GM23248 (cell line): Measurements from ENCODE around the gene GALNT10. TPM values are rescaled to one million over a fixed set of nuclear protein-coding genes. Genes with fewer than 3 reads are reported as not detected.

Source experiments
- DNase-seq: peaks from one replicate; pipeline ENCODE4 v3.0.0-alpha.2; 2015
- H2AFZ ChIP-seq: fragments of 200-600 bp; sonication (generic); 2 replicates; pipeline ENCODE4 v1.6.1; 2016; ENCODE audit warnings: antibody characterized with exemption
- H3F3A ChIP-seq: fragments of 200-600 bp; sonication (generic); 2 replicates; pipeline ENCODE4 v1.6.1; 2016; ENCODE audit warnings: mild to moderate bottlenecking, antibody characterized with exemption, mixed run types; ENCODE audit not compliant: insufficient read depth
- H3K27ac ChIP-seq: fragments of 200-600 bp; sonication (generic); 2 replicates; pipeline ENCODE4 v1.5.1; 2016; ENCODE audit warnings: mild to moderate bottlenecking
- H3K27me3 ChIP-seq: fragments of 200-600 bp; sonication (generic); replicated peaks from 2 replicates; pipeline ENCODE4 v1.6.1; 2016; ENCODE audit warnings: mild to moderate bottlenecking; ENCODE audit not compliant: insufficient read depth
- H3K36me3 ChIP-seq: fragments of 200-600 bp; sonication (generic); 2 replicates; pipeline ENCODE4 v1.6.1; 2016; ENCODE audit warnings: low read depth, mild to moderate bottlenecking
- H3K4me1 ChIP-seq: fragments of 200-600 bp; sonication (generic); 2 replicates; pipeline ENCODE4 v1.6.1; 2016; ENCODE audit warnings: mild to moderate bottlenecking; ENCODE audit not compliant: insufficient read depth
- H3K4me2 ChIP-seq: fragments of 200-600 bp; sonication (generic); one replicate; pipeline ENCODE4 v1.6.1; 2016; ENCODE audit warnings: mild to moderate bottlenecking; ENCODE audit not compliant: unreplicated experiment
- H3K4me3 ChIP-seq: fragments of 200-600 bp; sonication (generic); 2 replicates; pipeline ENCODE4 v1.5.1; 2016; ENCODE audit warnings: mild to moderate bottlenecking
- H3K79me2 ChIP-seq: fragments of 200-600 bp; sonication (generic); 2 replicates; pipeline ENCODE4 v1.6.1; 2016; ENCODE audit warnings: mild to moderate bottlenecking; ENCODE audit not compliant: insufficient read depth
- H3K9ac ChIP-seq: fragments of 200-600 bp; sonication (generic); 2 replicates; pipeline ENCODE4 v1.6.1; 2016; ENCODE audit warnings: mild to moderate bottlenecking
- H3K9me2 ChIP-seq: fragments of 200-600 bp; sonication (generic); 2 replicates; pipeline ENCODE4 v1.6.1; 2016; ENCODE audit warnings: mixed run types, mild to moderate bottlenecking, moderate library complexity; ENCODE audit not compliant: insufficient read depth
- H3K9me3 ChIP-seq: fragments of 200-600 bp; sonication (generic); one replicate; pipeline ENCODE4 v1.6.1; 2017; ENCODE audit warnings: low read depth
- H4K20me1 ChIP-seq: fragments of 200-600 bp; sonication (generic); 2 replicates; pipeline ENCODE4 v1.6.0; 2016; ENCODE audit not compliant: insufficient read depth
- EZH2 ChIP-seq: fragments of 200-600 bp; sonication (generic); IDR thresholded peaks from 2 replicates; pipeline ENCODE4 v1.6.1; 2018; ENCODE audit warnings: antibody characterized with exemption, mild to moderate bottlenecking; ENCODE audit not compliant: insufficient read depth, poor library complexity, severe bottlenecking
- EZH2phosphoT487 ChIP-seq: fragments of 200-600 bp; sonication (generic); IDR thresholded peaks from 2 replicates; pipeline ENCODE4 v1.6.1; 2018; ENCODE audit warnings: antibody characterized with exemption, moderate library complexity, mild to moderate bottlenecking, low read depth; ENCODE audit not compliant: insufficient read depth
- WGBS, 2 experiments: methylation state at CpG; one replicate each; pipeline ENCODE4 v1.1.6; 2015 to 2017; ENCODE audit warnings: low lambda C conversion rate in 2 of 2, low coverage in 1 of 2; ENCODE audit errors: missing lambda C conversion rate in 2 of 2; 5-methylcytosine and 5-hydroxymethylcytosine counted together
- in situ Hi-C: fragments of 300-500 bp; cut with MboI; formaldehyde crosslinking; loops from 2 replicates; pipeline ENCODE4 v1.15.0; 2020
- polyA plus RNA-seq: library from polyadenylated mRNA; unstranded; fragments of >200 nt; fragmentation: Nextera tagmentation; extraction: Ambion mirVana; gene quantifications from 2 replicates; pipeline ENCODE4 v1.2.1, GENCODE V29; 2016
- total RNA-seq: library from RNA; depleted of rRNA; stranded (reverse); fragments of >200 nt; shearing (Covaris generic); gene quantifications from 2 replicates; pipeline ENCODE4 v1.2.3, GENCODE V29; 2014

Gene GALNT10
- total and polyA plus RNA-seq, 2 experiments from 2014 or later = 23.3 to 67.9 TPM

- H3K27ac ChIP-seq = no peak overlapping the region
- no peak overlapping the region for H3K4me3 ChIP-seq
- DNase-seq = no peak
- H3K4me2 ChIP-seq = no peak overlapping the region
- no peak overlapping the region for H2AFZ ChIP-seq
- peaks cover 9% of the 10 kb centered on the region; the same call in 1 of the 2 replicates for H3K79me2 ChIP-seq
- no peak for TF ChIP-seq EZH2phosphoT487
- no peak for TF ChIP-seq EZH2
- no peaks in the 10 kb centered on the region for H3K4me1 ChIP-seq
- no peaks in the 10 kb centered on the region for H3K9me2 ChIP-seq
- no peaks in the 10 kb centered on the region; the same call in 1 of the 2 replicates for H3F3A ChIP-seq
- in situ Hi-C loops = no loop called here
- H4K20me1 ChIP-seq = no peaks in the 10 kb centered on the region
- 97% methylated on average over 5 of the region's 5 CpGs for WGBS, 2 experiments
- H3K36me3 ChIP-seq = no peaks in the 10 kb centered on the region
- no peaks in the 10 kb centered on the region for H3K9me3 ChIP-seq
- H3K9ac ChIP-seq = no peak overlapping the region
- H3K27me3 ChIP-seq = no peaks in the 10 kb centered on the region
Observed at GRCh38 chr5:154344461-154344860, 153.9 kb downstream of the GALNT10 start.

GRCh38 chr5:154345255-154345952 is 154.9 kb downstream of the GALNT10 start:
- H3K9ac ChIP-seq = no peak overlapping the region
- H3K4me3 ChIP-seq = no peak overlapping the region
- no peak overlapping the region for H3K27ac ChIP-seq
- no peaks in the 10 kb centered on the region for H3K9me3 ChIP-seq
- H3K4me2 ChIP-seq = no peak overlapping the region
- in situ Hi-C loops = no loop called here
- TF ChIP-seq EZH2 (no peak), EZH2phosphoT487 (no peak)
- 80 to 88% methylated on average over 5 of the region's 5 CpGs for WGBS, 2 experiments
- no peaks in the 10 kb centered on the region for H4K20me1 ChIP-seq
- H3K79me2 ChIP-seq = peaks cover 13% of the 10 kb centered on the region; the same call in 1 of the 2 replicates
- H2AFZ ChIP-seq = no peak overlapping the region
- H3F3A ChIP-seq = no peaks in the 10 kb centered on the region; the same call in 1 of the 2 replicates
- H3K9me2 ChIP-seq = no peaks in the 10 kb centered on the region
- H3K36me3 ChIP-seq = no peaks in the 10 kb centered on the region
- DNase-seq = no peak
- H3K27me3 ChIP-seq = no peaks in the 10 kb centered on the region
- H3K4me1 ChIP-seq = no peaks in the 10 kb centered on the region

- Histone ChIP-seq H3K27ac (no peak overlapping the region), H3K9me3 (no peaks in the 10 kb centered on the region), H3F3A (no peaks in the 10 kb centered on the region; the same call in 1 of the 2 replicates), H4K20me1 (no peaks in the 10 kb centered on the region), H3K27me3 (no peaks in the 10 kb centered on the region), H3K9me2 (no peaks in the 10 kb centered on the region), H3K36me3 (no peaks in the 10 kb centered on the region), H3K4me2 (no peak overlapping the region), H3K79me2 (peaks cover 13% of the 10 kb centered on the region; the same call in 1 of the 2 replicates), H3K9ac (no peak overlapping the region), H3K4me3 (no peak overlapping the region), H3K4me1 (no peaks in the 10 kb centered on the region), H2AFZ (no peak overlapping the region)
- in situ Hi-C loops = no loop called here
- 94 to 96% methylated on average over 1 of the region's 1 CpG for WGBS, 2 experiments
- no peak for DNase-seq
- no peak for TF ChIP-seq EZH2
- TF ChIP-seq EZH2phosphoT487 = no peak
Observed at GRCh38 chr5:154346427-154346826, 155.9 kb downstream of the GALNT10 start.

- TF ChIP-seq EZH2phosphoT487 = no peak
- no peak for TF ChIP-seq EZH2
- 73 to 77% methylated on average over 5 of the region's 5 CpGs for WGBS, 2 experiments
- Histone ChIP-seq H2AFZ (no peak overlapping the region), H3K4me1 (no peaks in the 10 kb centered on the region), H3K79me2 (peaks cover 13% of the 10 kb centered on the region), H3K9me3 (no peaks in the 10 kb centered on the region), H3K4me3 (no peak overlapping the region), H3K27me3 (no peaks in the 10 kb centered on the region), H3K36me3 (no peaks in the 10 kb centered on the region), H4K20me1 (no peaks in the 10 kb centered on the region), H3F3A (no peaks in the 10 kb centered on the region; the same call in 1 of the 2 replicates), H3K9ac (no peak overlapping the region), H3K27ac (no peak overlapping the region), H3K4me2 (no peak overlapping the region), H3K9me2 (no peaks in the 10 kb centered on the region)
- in situ Hi-C loops = no loop called here
- no peak for DNase-seq
Observed at GRCh38 chr5:154349626-154350264, 159.2 kb downstream of the GALNT10 start.
